CD4-positive, alpha-beta memory T cell (primary cell): ENCODE data around the gene UQCRQ. TPM values are rescaled to one million over a fixed set of nuclear protein-coding genes. Genes with fewer than 3 reads are reported as not detected.

Experiments used
- CTCF ChIA-PET: fragments of 350-600 bp; sonication (Branson Sonifier 250); formaldehyde crosslinking; loops from one replicate; lab custom pipeline; 2021; ENCODE audit warnings: inconsistent platforms; ENCODE audit not compliant: partially characterized antibody; lab: Charles Lee
- POLR2A ChIA-PET: fragments of 350-600 bp; sonication (Branson Sonifier 250); formaldehyde crosslinking; loops from one replicate; lab custom pipeline; 2021; ENCODE audit not compliant: partially characterized antibody; lab: Charles Lee
- DNase-seq, 5 donors: peaks; one replicate each; pipeline versions ENCODE4 v3.0.0 to v3.0.0-alpha.2; 2020 to 2022; ENCODE audit warnings: mixed read lengths in 1 of 5
- H3K27ac ChIP-seq: one replicate; pipeline ENCODE4 v1.7.0; 2013; ENCODE audit warnings: low read depth, low read length
- H3K27me3 ChIP-seq: 2 replicates; pipeline ENCODE4 v1.7.0; 2013; ENCODE audit warnings: mild to moderate bottlenecking, low read length, moderate library complexity; ENCODE audit not compliant: insufficient read depth
- H3K36me3 ChIP-seq: 2 replicates; pipeline ENCODE4 v1.7.0; 2013; ENCODE audit warnings: mild to moderate bottlenecking, low read length, moderate library complexity; ENCODE audit not compliant: insufficient read depth
- H3K4me1 ChIP-seq: 2 replicates; pipeline ENCODE4 v1.7.0; 2013; ENCODE audit warnings: mild to moderate bottlenecking, low read length, moderate library complexity; ENCODE audit not compliant: insufficient read depth
- H3K4me3 ChIP-seq, 2 donors: one replicate each; pipeline ENCODE4 v1.7.0; 2013; ENCODE audit warnings: low read length in 2 of 2, mild to moderate bottlenecking in 1 of 2
- H3K9me3 ChIP-seq, 2 donors: one replicate each; pipeline ENCODE4 v1.7.0; 2013; ENCODE audit warnings: low read length in 2 of 2, control low read depth in 1 of 2; ENCODE audit not compliant: control insufficient read depth in 1 of 2
- H3K27ac Mint-ChIP-seq, 7 donors: one replicate each; pipeline ENCODE4 v1.8.0; 2020 to 2021; ENCODE audit warnings: mixed read lengths in 7 of 7, mild to moderate bottlenecking in 6 of 7, inconsistent platforms in 3 of 7, moderate library complexity in 3 of 7
- H3K27me3 Mint-ChIP-seq, 2 donors: one replicate each; pipeline ENCODE4 v1.8.0; 2020 to 2021; ENCODE audit warnings: mixed read lengths in 2 of 2
- H3K36me3 Mint-ChIP-seq, 2 donors: one replicate each; pipeline ENCODE4 v1.8.0; 2020 to 2021; ENCODE audit warnings: mixed read lengths in 2 of 2, inconsistent platforms in 1 of 2, mild to moderate bottlenecking in 1 of 2
- H3K4me1 Mint-ChIP-seq, 4 donors: one replicate each; pipeline ENCODE4 v1.8.0; 2020 to 2021; ENCODE audit warnings: mixed read lengths in 4 of 4, mild to moderate bottlenecking in 1 of 4
- H3K4me3 Mint-ChIP-seq, 8 donors: one replicate each; pipeline ENCODE4 v1.8.0; 2020 to 2021; ENCODE audit warnings: mixed read lengths in 8 of 8, mild to moderate bottlenecking in 7 of 8, moderate library complexity in 6 of 8, inconsistent platforms in 3 of 8
- H3K9me3 Mint-ChIP-seq, 8 donors: one replicate each; pipeline ENCODE4 v1.8.0; 2020 to 2021; ENCODE audit warnings: mixed read lengths in 8 of 8, mild to moderate bottlenecking in 5 of 8, inconsistent platforms in 3 of 8, moderate library complexity in 1 of 8
- intact Hi-C: fragments of 100-400 bp; cut with micrococcal nuclease; formaldehyde crosslinking; loops from one replicate; pipeline ENCODE4 v1.15.1; 2023
- polyA plus RNA-seq, 2 donors: library from polyadenylated mRNA; unstranded; fragments of 300-500 nt; fragmentation: Illumina TruSeq; gene quantifications; one replicate each; pipeline ENCODE4 v1.2.3, GENCODE V29; 2021
- total RNA-seq, 2 experiments: library from RNA; stranded (reverse); gene quantifications; one replicate each; pipeline ENCODE4 v1.2.3, GENCODE V29; 2021

UQCRQ gene
- total and polyA plus RNA-seq, 4 experiments from 2014 or later, result 124 to 536 (median 299) TPM

DNA sequence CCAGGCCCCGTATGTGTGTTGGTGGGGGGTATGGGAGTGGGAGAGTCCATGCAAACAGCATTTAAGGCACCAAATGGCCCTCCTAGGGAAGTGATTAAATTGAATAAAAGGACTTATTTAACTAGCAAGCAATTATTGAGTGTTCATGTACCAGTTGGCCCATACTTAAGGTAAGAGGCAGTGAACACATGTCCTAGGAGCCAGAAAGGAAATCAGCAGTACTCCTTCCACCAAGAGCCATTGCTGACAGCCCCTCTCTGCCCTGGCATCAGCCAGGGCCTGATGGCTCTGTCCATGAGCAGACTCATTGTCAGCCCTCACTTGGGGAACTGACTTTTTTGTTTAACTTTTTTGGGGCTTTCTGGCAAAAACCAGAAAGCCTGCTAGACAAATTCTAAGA is 25.5 kb upstream of the UQCRQ start:
- Mint-ChIP-seq H3K27me3 (no peaks in the 10 kb centered on the region), H3K4me1 (no peaks in the 10 kb centered on the region), H3K9me3 (no peaks in the 10 kb centered on the region), H3K36me3 (no peaks in the 10 kb centered on the region), H3K4me3 (no peak overlapping the region), H3K27ac (no peak overlapping the region)
- H3K27ac ChIP-seq, result no peak overlapping the region
- intact Hi-C loops, result no loop called here
- no peak for DNase-seq
- ChIA-PET POLR2A (no interaction called here), CTCF (no interaction called here)
- H3K36me3 ChIP-seq, result no peaks in the 10 kb centered on the region
- H3K4me1 ChIP-seq, result no peaks in the 10 kb centered on the region
- H3K27me3 ChIP-seq, result no peaks in the 10 kb centered on the region
- no peaks in the 10 kb centered on the region for H3K9me3 ChIP-seq
- H3K4me3 ChIP-seq, result no peak overlapping the region

DNA sequence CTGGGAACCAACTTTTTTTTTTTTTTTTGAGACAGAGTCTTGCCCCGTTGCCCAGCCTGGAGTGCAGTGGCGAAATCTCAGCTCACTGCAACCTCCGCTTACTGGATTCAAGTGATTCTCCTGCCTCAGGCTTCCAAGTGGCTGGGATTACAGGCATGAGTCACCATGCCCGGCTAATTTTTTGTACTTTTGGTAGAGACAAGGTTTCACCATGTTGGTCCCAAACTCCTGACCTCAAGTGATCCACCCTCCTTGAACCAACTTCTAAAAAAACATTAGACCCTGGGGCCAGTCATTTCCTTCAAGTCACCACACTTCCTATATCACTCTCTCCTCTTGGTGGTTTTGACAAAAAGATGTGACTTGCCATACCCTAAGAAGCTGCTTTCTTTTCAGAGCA is 25.1 kb upstream of the UQCRQ start:
- Mint-ChIP-seq H3K27me3 (no peaks in the 10 kb centered on the region), H3K4me3 (no peak overlapping the region), H3K4me1 (no peaks in the 10 kb centered on the region), H3K9me3 (no peaks in the 10 kb centered on the region), H3K27ac (no peak overlapping the region), H3K36me3 (no peaks in the 10 kb centered on the region)
- no peak overlapping the region for H3K4me3 ChIP-seq
- H3K36me3 ChIP-seq, result no peaks in the 10 kb centered on the region
- DNase-seq, result no peak
- intact Hi-C loops, result no loop called here
- ChIA-PET POLR2A (no interaction called here), CTCF (no interaction called here)
- no peak overlapping the region for H3K27ac ChIP-seq
- H3K27me3 ChIP-seq, result no peaks in the 10 kb centered on the region
- no peaks in the 10 kb centered on the region for H3K9me3 ChIP-seq
- H3K4me1 ChIP-seq, result no peaks in the 10 kb centered on the region

DNA sequence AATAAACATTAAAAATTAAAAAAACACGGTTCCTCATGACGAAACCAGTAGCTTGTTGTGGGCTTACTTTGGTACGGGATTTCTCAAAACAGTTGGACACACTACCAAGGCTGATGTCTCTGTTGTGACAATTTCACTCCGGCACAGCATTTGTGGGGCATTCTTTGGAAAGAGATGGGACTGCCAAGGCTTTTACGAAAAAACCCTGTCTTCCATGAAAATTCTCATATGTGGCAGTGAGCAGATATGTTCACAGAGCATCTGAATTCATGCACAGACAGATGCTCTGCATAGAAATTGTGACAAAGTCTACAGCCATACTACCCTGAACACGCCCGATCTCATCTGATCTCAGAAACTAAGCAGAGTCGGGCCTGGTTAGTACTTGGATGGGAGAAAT is 18.2 kb upstream of the UQCRQ start:
- intact Hi-C loops, result no loop called here
- Histone ChIP-seq H3K36me3 (no peaks in the 10 kb centered on the region), H3K9me3 (no peaks in the 10 kb centered on the region), H3K4me3 (no peak overlapping the region), H3K4me1 (no peaks in the 10 kb centered on the region), H3K27ac (no peak overlapping the region), H3K27me3 (no peaks in the 10 kb centered on the region)
- Mint-ChIP-seq H3K4me3 (no peak overlapping the region), H3K27ac (no peak overlapping the region), H3K9me3 (no peaks in the 10 kb centered on the region), H3K27me3 (no peaks in the 10 kb centered on the region), H3K36me3 (no peaks in the 10 kb centered on the region), H3K4me1 (no peaks in the 10 kb centered on the region)
- CTCF ChIA-PET, result interaction anchor here (1.8 kb wide), 1 partner anchor 19 kb away, joined by 6 read pairs; no protein-coding TSS in a partner anchor
- no peak for DNase-seq
- POLR2A ChIA-PET, result no interaction called here

DNA sequence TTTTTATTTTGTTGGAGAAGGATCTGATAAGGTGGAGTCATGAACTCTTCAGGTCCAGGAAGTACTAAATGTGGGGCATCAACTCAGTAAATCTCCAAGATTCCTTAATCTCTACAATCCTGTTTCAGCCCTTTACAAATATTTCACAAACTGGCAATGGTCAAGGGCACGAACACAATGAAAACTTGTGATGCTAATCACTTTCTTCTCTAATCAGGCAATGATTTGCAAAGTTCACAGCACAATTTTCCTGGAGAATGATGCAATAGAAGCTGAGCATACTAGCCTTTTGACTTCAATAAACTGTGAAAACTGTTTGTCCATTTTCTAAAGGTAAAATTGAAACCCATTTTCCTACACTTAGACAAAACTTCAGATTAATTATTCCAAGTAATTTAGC is 17.1 kb upstream of the UQCRQ start:
- Histone ChIP-seq H3K27me3 (no peaks in the 10 kb centered on the region), H3K9me3 (no peaks in the 10 kb centered on the region), H3K27ac (no peak overlapping the region), H3K4me1 (no peaks in the 10 kb centered on the region), H3K36me3 (no peaks in the 10 kb centered on the region), H3K4me3 (no peak overlapping the region)
- H3K4me3 Mint-ChIP-seq, result no peak overlapping the region
- ChIA-PET CTCF (no interaction called here), POLR2A (interaction anchor here (0.6 kb wide), 1 partner anchor 36 kb away, joined by 3 read pairs; the partner anchor contains the start of gene SOWAHA)
- H3K4me1 Mint-ChIP-seq, result no peaks in the 10 kb centered on the region
- no peak overlapping the region for H3K27ac Mint-ChIP-seq
- DNase-seq, result no peak
- intact Hi-C loops, result no loop called here
- no peaks in the 10 kb centered on the region for H3K27me3 Mint-ChIP-seq
- no peaks in the 10 kb centered on the region for H3K36me3 Mint-ChIP-seq
- no peaks in the 10 kb centered on the region for H3K9me3 Mint-ChIP-seq

DNA sequence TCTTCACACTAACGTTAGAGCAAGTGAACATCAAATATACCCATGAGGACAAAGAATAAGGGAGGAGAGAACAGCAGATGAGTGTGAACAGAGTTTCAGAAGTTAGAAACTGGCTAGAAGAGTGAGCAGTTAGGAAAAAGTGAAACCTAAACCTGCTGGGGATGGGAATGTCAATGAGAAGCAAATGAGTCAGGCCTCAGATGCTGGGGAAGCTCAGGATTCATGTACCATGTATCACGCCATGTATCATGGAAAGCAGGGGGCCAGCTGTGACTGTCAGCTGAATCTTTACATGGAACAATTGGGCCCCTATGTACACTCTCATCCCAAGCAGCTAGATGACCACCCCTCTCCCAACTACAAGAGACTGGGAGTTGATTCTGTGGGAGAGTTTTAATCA is 16.4 kb upstream of the UQCRQ start:
- ChIA-PET CTCF (interaction anchor here (1.4 to 2.8 kb wide), 2 partner anchors 21 to 33 kb away, joined by 4 to 8 read pairs; no protein-coding TSS in a partner anchor), POLR2A (no interaction called here)
- Mint-ChIP-seq H3K36me3 (no peaks in the 10 kb centered on the region), H3K9me3 (no peaks in the 10 kb centered on the region), H3K27ac (no peak overlapping the region), H3K4me1 (no peaks in the 10 kb centered on the region), H3K4me3 (no peak overlapping the region), H3K27me3 (no peaks in the 10 kb centered on the region)
- Histone ChIP-seq H3K4me1 (no peaks in the 10 kb centered on the region), H3K4me3 (no peak overlapping the region), H3K27ac (no peak overlapping the region), H3K9me3 (no peaks in the 10 kb centered on the region), H3K36me3 (no peaks in the 10 kb centered on the region), H3K27me3 (no peaks in the 10 kb centered on the region)
- intact Hi-C loops, result no loop called here
- no peak for DNase-seq

DNA sequence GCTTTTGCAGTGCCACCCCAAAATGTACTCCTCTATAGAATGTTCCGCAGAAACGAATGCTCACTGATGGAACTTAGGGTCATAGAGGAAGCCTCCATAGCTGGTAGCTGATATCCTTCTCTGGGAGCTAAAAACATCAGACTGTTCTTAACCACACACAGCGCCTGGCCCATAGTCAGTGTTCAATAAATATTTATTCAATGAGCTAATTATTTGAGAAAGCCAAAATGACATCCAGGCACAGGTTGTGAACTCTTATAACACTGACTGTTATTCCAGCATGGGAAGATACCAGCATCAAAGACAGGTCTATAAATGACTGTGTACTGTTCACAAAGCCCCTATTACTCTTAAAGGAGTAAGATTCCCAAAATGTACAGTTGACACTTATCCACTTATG is 13.1 kb upstream of the UQCRQ start:
- no peak overlapping the region for H3K27ac Mint-ChIP-seq
- intact Hi-C loops, result no loop called here
- H3K9me3 Mint-ChIP-seq, result no peaks in the 10 kb centered on the region
- Histone ChIP-seq H3K27me3 (no peaks in the 10 kb centered on the region), H3K4me1 (no peaks in the 10 kb centered on the region), H3K36me3 (no peaks in the 10 kb centered on the region), H3K4me3 (no peak overlapping the region), H3K27ac (no peak overlapping the region), H3K9me3 (no peaks in the 10 kb centered on the region)
- no peak overlapping the region for H3K4me3 Mint-ChIP-seq
- POLR2A ChIA-PET, result interaction anchor here (1.0 kb wide), 1 partner anchor 106 kb away, joined by 3 read pairs; the partner anchor contains the start of gene CCNI2
- no peaks in the 10 kb centered on the region for H3K36me3 Mint-ChIP-seq
- DNase-seq, result no peak
- peaks cover 4% of the 10 kb centered on the region in 2 donors for H3K27me3 Mint-ChIP-seq
- CTCF ChIA-PET, result interaction anchor here (1.1 kb wide), 1 partner anchor 33 kb away, joined by 4 read pairs; no protein-coding TSS in a partner anchor
- no peaks in the 10 kb centered on the region for H3K4me1 Mint-ChIP-seq

DNA sequence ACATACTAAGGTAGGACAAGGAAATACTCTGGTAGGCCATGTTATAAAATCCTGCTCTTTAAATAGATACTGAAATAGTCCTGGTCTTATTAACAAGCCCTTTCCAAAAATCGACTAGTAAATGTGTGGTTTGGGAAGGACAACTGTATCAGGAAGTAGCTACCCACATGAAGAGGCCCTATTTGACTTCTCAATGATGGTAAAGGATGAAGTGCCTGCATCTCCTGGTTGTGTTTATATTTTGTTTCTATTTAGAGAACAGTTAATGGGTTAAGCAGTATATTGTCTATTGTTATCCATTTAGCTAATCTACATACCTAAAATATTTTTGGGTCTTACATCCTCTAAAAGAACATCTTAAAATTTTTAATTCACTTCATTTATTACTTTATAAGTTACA is 12.7 kb upstream of the UQCRQ start:
- Histone ChIP-seq H3K4me3 (no peak overlapping the region), H3K36me3 (no peaks in the 10 kb centered on the region), H3K4me1 (no peaks in the 10 kb centered on the region), H3K27me3 (no peaks in the 10 kb centered on the region), H3K27ac (no peak overlapping the region), H3K9me3 (no peaks in the 10 kb centered on the region)
- no peak for DNase-seq
- Mint-ChIP-seq H3K27me3 (peaks cover 4% of the 10 kb centered on the region in 2 donors), H3K36me3 (no peaks in the 10 kb centered on the region), H3K4me3 (no peak overlapping the region), H3K4me1 (no peaks in the 10 kb centered on the region), H3K9me3 (no peaks in the 10 kb centered on the region), H3K27ac (no peak overlapping the region)
- ChIA-PET CTCF (interaction anchor here (1.1 to 1.7 kb wide), 3 partner anchors 10 to 34 kb away, joined by 4 to 6 read pairs (median 6); no protein-coding TSS in a partner anchor), POLR2A (interaction anchor here (1.0 kb wide), 1 partner anchor 107 kb away, joined by 3 read pairs; the partner anchor contains the start of gene CCNI2)
- intact Hi-C loops, result no loop called here
